ENCODE results near the gene SLIRP. TPM values are rescaled to one million over a fixed set of nuclear protein-coding genes. Genes with fewer than 3 reads are reported as not detected.

Gene SLIRP
- total and polyA plus RNA-seq, 4 donors = 57.3 to 453 (median 161) TPM

DNA sequence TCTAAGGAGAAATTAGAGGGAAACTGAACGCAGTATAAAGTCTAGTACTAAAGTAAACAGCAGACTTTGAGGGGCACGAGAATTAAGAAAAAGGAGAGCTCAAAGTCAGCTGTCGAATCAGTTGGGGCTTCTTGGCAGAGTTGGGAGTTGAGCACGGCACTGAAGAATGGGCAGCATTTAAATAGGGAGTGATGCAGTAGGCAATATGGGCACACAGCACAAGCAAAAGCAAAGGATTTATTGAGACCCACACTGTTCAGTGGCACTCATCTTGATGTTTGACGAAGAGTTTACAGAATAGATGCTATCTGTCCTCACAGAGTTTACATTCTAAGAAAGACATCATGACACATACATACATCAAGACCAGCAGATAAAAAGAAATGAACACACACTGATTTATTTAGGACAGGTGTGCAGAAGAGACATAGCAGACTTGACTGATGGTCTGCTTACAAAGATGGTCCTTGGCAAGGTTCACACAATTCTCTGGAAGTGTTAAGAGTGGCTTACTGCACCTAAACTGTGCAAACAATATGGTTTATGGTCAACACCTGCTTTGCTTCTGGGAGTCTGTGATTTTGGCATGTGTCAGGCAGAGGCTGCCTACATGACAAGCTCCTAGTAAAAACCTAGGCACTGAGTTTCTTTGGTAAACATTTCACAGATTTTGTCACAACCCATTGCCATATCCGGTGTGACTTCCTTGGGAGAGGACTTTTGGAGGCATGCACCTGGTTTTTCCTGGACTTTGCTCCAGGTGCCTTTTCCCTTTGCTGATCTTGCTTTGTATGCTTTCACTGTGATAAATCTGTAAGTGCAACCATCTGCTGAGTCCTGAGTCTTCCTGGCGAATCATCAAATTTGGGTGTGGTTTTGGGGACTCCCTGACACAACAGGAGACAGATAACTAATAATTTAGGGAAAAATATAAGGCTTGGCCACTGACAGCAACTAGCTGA, 26.4 kb upstream of the SLIRP start:
- WGBS, 2 donors = 88 to 90% methylated on average over 7 of the region's 7 CpGs

DNA sequence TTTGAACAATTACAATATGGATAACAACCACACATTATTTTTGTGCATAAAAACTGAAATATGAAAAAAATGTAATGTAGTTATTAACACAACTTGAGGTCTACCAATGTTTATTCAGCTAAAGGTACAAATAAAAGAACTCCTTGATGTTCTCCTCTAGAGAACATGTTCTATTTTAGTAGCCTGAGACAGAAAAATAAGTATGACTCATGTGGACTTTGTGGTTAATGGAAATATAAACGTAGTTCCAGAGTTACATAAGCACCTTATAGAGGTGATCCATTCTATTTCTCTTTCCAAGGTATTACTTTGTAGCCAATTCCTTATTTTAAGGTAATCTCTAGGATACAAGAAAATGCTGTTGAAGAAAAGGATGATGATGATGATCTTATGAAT, 25.7 kb upstream of the SLIRP start:
- DNase-seq (no peak), ATAC-seq (ENCODE audit: low FRiP score) (no peak)
- Histone ChIP-seq H3K4me1 (ENCODE audit: control insufficient read depth in 1 of 2, insufficient read depth in 2 of 2, low read length in 2 of 2) (peaks cover 2 to 3% of the 10 kb centered on the region in 2 donors), H3K27me3 (ENCODE audit: control insufficient read depth in 1 of 2, insufficient read depth in 2 of 2, low read length in 1 of 2) (no peaks in the 10 kb centered on the region), H3K36me3 (ENCODE audit: control insufficient read depth in 1 of 2, insufficient read depth in 2 of 2, low read length in 1 of 2) (no peaks in the 10 kb centered on the region), H3K4me3 (ENCODE audit: low read length in 2 of 2) (no peak overlapping the region), H3K27ac (ENCODE audit: low read depth in 1 of 2, low read length in 2 of 2) (no peak overlapping the region), H3K9me3 (ENCODE audit: control insufficient read depth, low read length) (no peaks in the 10 kb centered on the region)
- 3 to 7% methylated on average over 1 of the region's 1 CpG for WGBS, 2 donors
- intact Hi-C loops (cut with DNase I) = no loop called here

More for the DNA sequence above, 26.4 kb upstream of the SLIRP start:
- intact Hi-C loops (cut with DNase I) = no loop called here
- Histone ChIP-seq H3K9me3 (ENCODE audit: control insufficient read depth, low read length) (no peaks in the 10 kb centered on the region), H3K27ac (ENCODE audit: low read depth in 1 of 2, low read length in 2 of 2) (peak overlapping the region in 1 of 2 donors; percentile 38), H3K27me3 (ENCODE audit: control insufficient read depth in 1 of 2, insufficient read depth in 2 of 2, low read length in 1 of 2) (no peaks in the 10 kb centered on the region), H3K4me3 (ENCODE audit: low read length in 2 of 2) (no peak overlapping the region), H3K4me1 (ENCODE audit: control insufficient read depth in 1 of 2, insufficient read depth in 2 of 2, low read length in 2 of 2) (peaks cover 2 to 3% of the 10 kb centered on the region in 2 donors), H3K36me3 (ENCODE audit: control insufficient read depth in 1 of 2, insufficient read depth in 2 of 2, low read length in 1 of 2) (no peaks in the 10 kb centered on the region)
- ATAC-seq (ENCODE audit: low FRiP score) (no peak), DNase-seq (no peak)

DNA sequence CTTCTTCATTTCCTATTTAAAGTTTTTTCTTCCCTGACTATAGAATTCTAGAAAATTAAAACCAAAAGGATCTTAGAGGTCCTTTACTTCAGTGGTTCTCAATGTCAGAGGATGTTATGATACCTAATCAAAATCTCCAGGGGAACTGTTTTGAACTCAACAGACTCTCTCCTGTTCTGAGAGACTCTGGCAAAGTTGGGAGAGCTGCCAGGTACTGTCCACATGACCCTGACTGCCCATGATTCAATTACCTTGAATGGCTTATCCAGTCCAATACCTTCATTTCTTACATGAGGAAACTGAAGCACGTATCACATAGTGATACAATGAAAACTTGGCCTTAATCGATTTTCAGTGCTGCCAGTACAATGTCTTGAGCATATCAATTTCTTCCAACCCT, 16.6 kb upstream of the SLIRP start:
- Histone ChIP-seq H3K4me1 (ENCODE audit: control insufficient read depth in 1 of 2, insufficient read depth in 2 of 2, low read length in 2 of 2) (no peaks in the 10 kb centered on the region), H3K36me3 (ENCODE audit: control insufficient read depth in 1 of 2, insufficient read depth in 2 of 2, low read length in 1 of 2) (peaks cover 4 to 12% of the 10 kb centered on the region in 2 donors), H3K4me3 (ENCODE audit: low read length in 2 of 2) (no peak overlapping the region), H3K27me3 (ENCODE audit: control insufficient read depth in 1 of 2, insufficient read depth in 2 of 2, low read length in 1 of 2) (no peaks in the 10 kb centered on the region), H3K27ac (ENCODE audit: low read depth in 1 of 2, low read length in 2 of 2) (no peak overlapping the region), H3K9me3 (ENCODE audit: control insufficient read depth, low read length) (no peaks in the 10 kb centered on the region)
- ATAC-seq (ENCODE audit: low FRiP score) (no peak), DNase-seq (no peak)
- WGBS, 2 donors = 92 to 96% methylated on average over 2 of the region's 2 CpGs
- intact Hi-C loops (cut with DNase I) = no loop called here

DNA sequence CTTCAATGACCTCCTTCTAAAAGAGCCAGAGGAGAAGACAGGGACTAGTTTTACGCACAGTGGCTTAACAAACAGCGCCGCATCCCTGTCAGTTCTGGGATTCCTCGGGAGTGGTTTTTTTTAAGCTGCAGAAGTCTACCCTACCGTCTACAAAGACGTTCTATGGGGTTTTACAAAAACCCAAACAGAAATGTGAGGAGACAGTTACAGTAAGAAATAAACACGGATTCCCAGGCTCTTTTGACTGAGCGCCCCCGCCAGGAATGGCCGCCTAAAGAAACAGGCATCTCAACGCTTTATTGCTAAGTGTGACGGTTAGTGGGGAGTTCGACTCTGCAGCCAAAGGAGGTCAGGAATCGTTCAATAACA, 564 bp upstream of the SLIRP start:
- Histone ChIP-seq H3K36me3 (ENCODE audit: control insufficient read depth in 1 of 2, insufficient read depth in 2 of 2, low read length in 1 of 2) (peaks cover 0 to 3% of the 10 kb centered on the region in 2 donors), H3K27ac (ENCODE audit: low read depth in 1 of 2, low read length in 2 of 2) (peak overlapping the region in 1 of 2 donors; percentile 67), H3K27me3 (ENCODE audit: control insufficient read depth in 1 of 2, insufficient read depth in 2 of 2, low read length in 1 of 2) (no peaks in the 10 kb centered on the region), H3K4me1 (ENCODE audit: control insufficient read depth in 1 of 2, insufficient read depth in 2 of 2, low read length in 2 of 2) (peaks cover 4 to 15% of the 10 kb centered on the region in 2 donors), H3K4me3 (ENCODE audit: low read length in 2 of 2) (peak overlapping the region; percentile 95 to 99), H3K9me3 (ENCODE audit: control insufficient read depth, low read length) (no peaks in the 10 kb centered on the region)
- WGBS, 2 donors = 0% methylated on average over 14 of the region's 14 CpGs
- peak; percentile 33 for ATAC-seq (ENCODE audit: low FRiP score)
- DNase-seq = no peak
- intact Hi-C loops (cut with DNase I) = loop anchor here (1.0 to 5.0 kb wide), 4 partner anchors 55 to 250 kb away; partner anchors contain the start of genes AHSA1 (in 2 of the 2), SNW1 (in 1 of the 2), SPTLC2 (in 1 of the 2) and VIPAS39 (in 1 of the 2)

DNA sequence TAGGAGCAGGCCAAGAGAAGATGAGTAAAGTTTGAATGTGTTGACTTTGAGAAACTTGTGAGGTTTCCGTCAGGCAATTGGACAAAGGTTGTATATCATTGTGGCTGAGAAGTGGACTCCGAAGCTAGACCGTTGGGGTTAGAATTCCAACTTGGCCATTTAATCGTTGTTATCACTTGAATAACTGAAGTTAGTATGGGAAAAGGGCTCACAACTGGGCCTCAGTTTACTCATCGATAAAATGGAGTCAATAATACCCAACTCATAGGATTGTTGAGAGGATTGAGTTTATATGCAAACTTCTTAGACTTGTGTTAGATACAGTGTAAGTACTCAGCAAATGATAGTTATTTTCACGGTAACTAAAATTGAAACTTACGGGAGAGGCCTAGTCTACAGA, 846 bp downstream of the SLIRP start:
- Histone ChIP-seq H3K27ac (ENCODE audit: low read depth in 1 of 2, low read length in 2 of 2) (no peak overlapping the region), H3K36me3 (ENCODE audit: control insufficient read depth in 1 of 2, insufficient read depth in 2 of 2, low read length in 1 of 2) (peaks cover 0 to 3% of the 10 kb centered on the region in 2 donors), H3K27me3 (ENCODE audit: control insufficient read depth in 1 of 2, insufficient read depth in 2 of 2, low read length in 1 of 2) (no peaks in the 10 kb centered on the region), H3K4me1 (ENCODE audit: control insufficient read depth in 1 of 2, insufficient read depth in 2 of 2, low read length in 2 of 2) (peaks cover 4 to 15% of the 10 kb centered on the region in 2 donors), H3K4me3 (ENCODE audit: low read length in 2 of 2) (peak overlapping the region; percentile 62 to 95), H3K9me3 (ENCODE audit: control insufficient read depth, low read length) (no peaks in the 10 kb centered on the region)
- intact Hi-C loops (cut with DNase I) = loop anchor here (5.0 kb wide), 3 partner anchors 54 to 251 kb away; partner anchors contain the start of genes AHSA1 (in 1 of the 2), SNW1 (in 1 of the 2), SPTLC2 (in 1 of the 2) and VIPAS39 (in 1 of the 2)
- no peak for ATAC-seq (ENCODE audit: low FRiP score)
- 16 to 22% methylated on average over 7 of the region's 7 CpGs for WGBS, 2 donors
- no peak for DNase-seq

DNA sequence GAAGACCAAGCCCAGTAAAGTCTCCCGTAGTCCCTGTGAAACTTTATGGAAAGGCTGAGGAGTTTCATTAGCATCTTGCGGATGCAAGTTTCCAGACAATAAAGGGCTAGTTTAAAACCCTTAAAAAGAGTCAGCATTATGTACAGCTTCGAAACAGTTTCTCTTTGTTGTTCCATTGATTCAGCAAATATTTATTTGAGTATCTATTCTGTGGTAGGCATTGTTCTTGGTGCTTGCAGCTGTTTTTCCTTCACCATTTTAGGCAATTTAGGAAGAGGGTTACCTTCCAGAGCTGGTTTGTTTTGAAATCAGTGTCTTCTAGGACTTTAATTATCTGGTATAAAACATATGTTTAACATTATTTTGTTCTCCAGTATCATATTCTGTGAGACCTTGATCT, 1.5 kb downstream of the SLIRP start:
- no peak for ATAC-seq (ENCODE audit: low FRiP score)
- intact Hi-C loops (cut with DNase I) = loop anchor here (5.0 kb wide), 3 partner anchors 53 to 252 kb away; partner anchors contain the start of genes AHSA1 (in 1 of the 2), SNW1 (in 1 of the 2), SPTLC2 (in 1 of the 2) and VIPAS39 (in 1 of the 2)
- Histone ChIP-seq H3K4me1 (ENCODE audit: control insufficient read depth in 1 of 2, insufficient read depth in 2 of 2, low read length in 2 of 2) (peaks cover 4 to 15% of the 10 kb centered on the region in 2 donors), H3K36me3 (ENCODE audit: control insufficient read depth in 1 of 2, insufficient read depth in 2 of 2, low read length in 1 of 2) (peaks cover 2 to 3% of the 10 kb centered on the region in 2 donors), H3K27me3 (ENCODE audit: control insufficient read depth in 1 of 2, insufficient read depth in 2 of 2, low read length in 1 of 2) (no peaks in the 10 kb centered on the region), H3K4me3 (ENCODE audit: low read length in 2 of 2) (no peak overlapping the region), H3K9me3 (ENCODE audit: control insufficient read depth, low read length) (no peaks in the 10 kb centered on the region), H3K27ac (ENCODE audit: low read depth in 1 of 2, low read length in 2 of 2) (no peak overlapping the region)
- no peak for DNase-seq
- 76 to 81% methylated on average over 3 of the region's 3 CpGs for WGBS, 2 donors

DNA sequence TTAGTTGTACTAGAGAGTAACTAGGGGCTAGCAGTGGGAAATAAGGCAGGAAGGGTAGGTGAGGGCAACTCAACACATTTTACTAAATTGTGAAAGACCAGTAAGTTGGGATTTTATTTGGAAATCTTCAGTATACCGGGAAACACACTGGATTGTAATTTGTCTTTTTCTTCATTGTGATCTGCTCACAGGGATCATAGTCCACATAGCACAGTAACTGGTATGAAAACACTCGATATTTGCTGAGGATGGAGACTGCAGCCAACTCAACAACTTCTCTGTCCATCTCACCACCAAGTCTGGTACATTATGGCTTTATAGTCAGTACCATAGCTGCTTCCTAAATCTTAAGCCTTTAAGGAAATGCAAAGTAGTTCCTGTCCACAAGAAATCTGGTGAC, 2.5 kb downstream of the SLIRP start:
- no peak for DNase-seq
- no peak overlapping the region for H3K4me3 ChIP-seq (ENCODE audit: low read length in 2 of 2)
- H3K27ac ChIP-seq (ENCODE audit: low read depth in 1 of 2, low read length in 2 of 2) = no peak overlapping the region
- H3K27me3 ChIP-seq (ENCODE audit: control insufficient read depth in 1 of 2, insufficient read depth in 2 of 2, low read length in 1 of 2) = no peaks in the 10 kb centered on the region
- WGBS, 2 donors = 69 to 84% methylated on average over 2 of the region's 2 CpGs
- peaks cover 4 to 15% of the 10 kb centered on the region in 2 donors for H3K4me1 ChIP-seq (ENCODE audit: control insufficient read depth in 1 of 2, insufficient read depth in 2 of 2, low read length in 2 of 2)
- H3K36me3 ChIP-seq (ENCODE audit: control insufficient read depth in 1 of 2, insufficient read depth in 2 of 2, low read length in 1 of 2) = peaks cover 3 to 5% of the 10 kb centered on the region in 2 donors
- intact Hi-C loops (cut with DNase I) = no loop called here
- no peaks in the 10 kb centered on the region for H3K9me3 ChIP-seq (ENCODE audit: control insufficient read depth, low read length)
- no peak for ATAC-seq (ENCODE audit: low FRiP score)

DNA sequence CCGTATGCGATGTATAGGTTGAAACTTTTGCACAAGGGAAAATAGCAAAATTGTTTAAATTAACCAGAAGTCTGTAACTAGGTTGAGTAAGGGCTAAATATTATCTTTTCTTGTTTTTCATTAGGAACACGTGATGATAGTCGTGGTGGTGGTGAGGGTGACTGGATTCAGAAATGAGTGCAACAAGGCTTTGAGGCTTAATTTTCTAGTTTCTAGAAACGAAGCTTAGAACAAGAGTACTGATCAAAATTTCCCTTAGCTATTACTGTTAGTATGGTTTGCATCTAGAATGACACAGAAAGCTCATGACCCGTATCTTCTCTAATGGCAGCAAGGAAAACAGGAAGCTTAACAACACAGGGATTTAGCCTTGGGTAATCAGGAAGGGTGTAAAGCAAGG, 7.0 kb downstream of the SLIRP start:
- H3K27ac ChIP-seq (ENCODE audit: low read depth in 1 of 2, low read length in 2 of 2) = no peak overlapping the region
- no peak overlapping the region for H3K4me3 ChIP-seq (ENCODE audit: low read length in 2 of 2)
- H3K27me3 ChIP-seq (ENCODE audit: control insufficient read depth in 1 of 2, insufficient read depth in 2 of 2, low read length in 1 of 2) = no peaks in the 10 kb centered on the region
- no peaks in the 10 kb centered on the region for H3K4me1 ChIP-seq (ENCODE audit: control insufficient read depth in 1 of 2, insufficient read depth in 2 of 2, low read length in 2 of 2)
- intact Hi-C loops (cut with DNase I) = no loop called here
- no peak for DNase-seq
- no peak for ATAC-seq (ENCODE audit: low FRiP score)
- peaks cover 3 to 7% of the 10 kb centered on the region in 2 donors for H3K36me3 ChIP-seq (ENCODE audit: control insufficient read depth in 1 of 2, insufficient read depth in 2 of 2, low read length in 1 of 2)
- H3K9me3 ChIP-seq (ENCODE audit: control insufficient read depth, low read length) = no peaks in the 10 kb centered on the region
- WGBS, 2 donors = 91 to 92% methylated on average over 6 of the region's 6 CpGs
